SK-N-SH (cell line): Measurements from ENCODE around the gene PSTK. TPM values are rescaled to one million over a fixed set of nuclear protein-coding genes. Genes with fewer than 3 reads are reported as not detected.

Source experiments
- CTCF ChIA-PET: fragments of 300-600, 350-600 bp; formaldehyde crosslinking; extraction: SDS; loops from one replicate; lab custom pipeline; 2021; lab: Yijun Ruan, JAX
- POLR2A ChIA-PET: fragments of 350-600 bp; sonication (Branson Sonifier 250); formaldehyde crosslinking; extraction: SDS; loops from one replicate; lab custom pipeline; 2020; ENCODE audit warnings: antibody characterized with exemption, inconsistent platforms; lab: Yijun Ruan, JAX
- DNase-seq: peaks from one replicate; pipeline ENCODE4 v3.0.0; 2012
- H2AFZ ChIP-seq: fragments of 200-600 bp; sonication (generic); 2 replicates; pipeline ENCODE4 v1.8.1; 2016; ENCODE audit warnings: antibody characterized with exemption, mild to moderate bottlenecking, low read depth
- H3F3A ChIP-seq: fragments of 200-600 bp; sonication (generic); replicated peaks from 2 replicates; pipeline ENCODE3; 2016; ENCODE audit warnings: antibody characterized with exemption, mild to moderate bottlenecking; ENCODE audit not compliant: insufficient read depth
- H3K27ac ChIP-seq, 2 experiments: fragments of 200-500 bp in 1 of 2; fragments of 200-600 bp in 1 of 2; sonication (Bioruptor generic) in 1 of 2; sonication (generic), shearing (Covaris generic) in 1 of 2; 2 replicates each; pipeline versions ENCODE4 v1.5.1 to v1.6.1; 2014 to 2016; ENCODE audit warnings: low read depth in 2 of 2, inconsistent platforms in 1 of 2, low read length in 1 of 2, mild to moderate bottlenecking in 1 of 2, mixed read lengths in 1 of 2
- H3K27me3 ChIP-seq: fragments of 200-600 bp; sonication (generic), shearing (Covaris generic); 2 replicates; pipeline ENCODE4 v1.6.1; 2016; ENCODE audit warnings: mixed run types; ENCODE audit not compliant: insufficient read depth
- H3K36me3 ChIP-seq, 2 experiments: fragments of 200-500 bp in 1 of 2; fragments of 200-600 bp in 1 of 2; sonication (Bioruptor generic) in 1 of 2; sonication (generic) in 1 of 2; replicated peaks in 1 of 2; 2 replicates each; pipeline versions ENCODE3 to v1.5.1; 2014 to 2016; ENCODE audit warnings: low read length in 1 of 2, mild to moderate bottlenecking in 1 of 2; ENCODE audit not compliant: insufficient read depth in 2 of 2, control insufficient read depth in 1 of 2
- H3K4me1 ChIP-seq, 2 experiments: fragments of 200-500 bp in 1 of 2; fragments of 200-600 bp in 1 of 2; sonication (Bioruptor generic) in 1 of 2; sonication (generic), shearing (Covaris generic) in 1 of 2; 2 replicates each; pipeline versions ENCODE4 v1.5.1 to v1.6.1; 2014 to 2016; ENCODE audit warnings: low read depth in 1 of 2, low read length in 1 of 2, mixed run types in 1 of 2; ENCODE audit not compliant: insufficient read depth in 2 of 2, control insufficient read depth in 1 of 2
- H3K4me2 ChIP-seq: fragments of 200-600 bp; sonication (generic), shearing (Covaris generic); 2 replicates; pipeline ENCODE4 v1.6.1; 2017; ENCODE audit warnings: mixed run types
- H3K4me3 ChIP-seq, 2 experiments: fragments of 200-500 bp in 1 of 2; fragments of 200-600 bp in 1 of 2; sonication (Bioruptor generic) in 1 of 2; sonication (generic), shearing (Covaris generic) in 1 of 2; 2 replicates each; pipeline versions ENCODE4 v1.5.1 to v1.8.1; 2014 to 2016; ENCODE audit warnings: low read depth in 2 of 2, inconsistent platforms in 1 of 2, low read length in 1 of 2, mild to moderate bottlenecking in 1 of 2, mixed read lengths in 1 of 2, moderate library complexity in 1 of 2
- H3K79me2 ChIP-seq: fragments of 200-600 bp; sonication (generic); 2 replicates; pipeline ENCODE4 v1.8.1; 2017; ENCODE audit warnings: mild to moderate bottlenecking; ENCODE audit not compliant: insufficient read depth
- H3K9ac ChIP-seq: fragments of 200-600 bp; sonication (generic); 2 replicates; pipeline ENCODE4 v1.6.1; 2017; ENCODE audit warnings: mixed run types
- H3K9me2 ChIP-seq: fragments of 200-600 bp; sonication (generic); 2 replicates; pipeline ENCODE4 v1.6.1; 2017; ENCODE audit warnings: mixed run types
- H3K9me3 ChIP-seq: fragments of 200-600 bp; sonication (generic); 2 replicates; pipeline ENCODE4 v1.6.1; 2017; ENCODE audit warnings: mixed run types, mild to moderate bottlenecking, moderate library complexity
- H4K20me1 ChIP-seq: fragments of 200-600 bp; sonication (generic); 2 replicates; pipeline ENCODE4 v1.6.1; 2017; ENCODE audit warnings: mild to moderate bottlenecking, mixed run types; ENCODE audit not compliant: insufficient read depth
- CHD2 ChIP-seq: fragments of 150-350 bp; IDR thresholded peaks from 2 replicates; pipeline ENCODE4 v1.6.1; 2018; ENCODE audit warnings: low read length; ENCODE audit not compliant: partially characterized antibody
- GATA2 ChIP-seq: sonication (generic); formaldehyde crosslinking; IDR thresholded peaks from 2 replicates; pipeline ENCODE4 v1.5.0; 2020; ENCODE audit warnings: mild to moderate bottlenecking, missing genetic modification reagents
- MEF2A ChIP-seq: IDR thresholded peaks from 2 replicates; pipeline ENCODE4 v1.4.0; 2012; ENCODE audit warnings: low read depth, borderline replicate concordance
- NFIC ChIP-seq: IDR thresholded peaks from 2 replicates; pipeline ENCODE4 v1.4.0; 2012; ENCODE audit warnings: borderline replicate concordance
- RCOR1 ChIP-seq: fragments of 150-350 bp; IDR thresholded peaks from 2 replicates; pipeline ENCODE4 v1.6.1; 2017; ENCODE audit warnings: antibody characterized with exemption, low read length
- REST ChIP-seq: IDR thresholded peaks from 2 replicates; pipeline ENCODE4 v1.6.1; 2012; ENCODE audit warnings: mild to moderate bottlenecking, low read depth, low read length, moderate library complexity
- RXRA ChIP-seq: IDR thresholded peaks from 2 replicates; pipeline ENCODE4 v1.4.0; 2012; ENCODE audit warnings: low read depth, mild to moderate bottlenecking, borderline replicate concordance
- TAF1 ChIP-seq: IDR thresholded peaks from 2 replicates; pipeline ENCODE4 v1.6.1; 2012; ENCODE audit warnings: low read depth, mild to moderate bottlenecking, low read length, moderate library complexity, borderline replicate concordance
- TCF12 ChIP-seq: IDR thresholded peaks from 2 replicates; pipeline ENCODE4 v1.4.0; 2012
- WGBS: methylation state at CpG from one replicate; pipeline ENCODE4 v1.1.6; 2017; ENCODE audit warnings: low lambda C conversion rate; 5-methylcytosine and 5-hydroxymethylcytosine counted together
- polyA plus RNA-seq, 3 experiments: library from polyadenylated mRNA; depleted of rRNA; stranded (reverse); fragments of >200 nt; gene quantifications; 2 replicates each; pipeline ENCODE4 v1.2.3, GENCODE V29; 2012

Gene PSTK
- polyA plus RNA-seq, 1 of the 3 experiments (the other 2 are of a cell fraction), result 8.4 TPM

DNA sequence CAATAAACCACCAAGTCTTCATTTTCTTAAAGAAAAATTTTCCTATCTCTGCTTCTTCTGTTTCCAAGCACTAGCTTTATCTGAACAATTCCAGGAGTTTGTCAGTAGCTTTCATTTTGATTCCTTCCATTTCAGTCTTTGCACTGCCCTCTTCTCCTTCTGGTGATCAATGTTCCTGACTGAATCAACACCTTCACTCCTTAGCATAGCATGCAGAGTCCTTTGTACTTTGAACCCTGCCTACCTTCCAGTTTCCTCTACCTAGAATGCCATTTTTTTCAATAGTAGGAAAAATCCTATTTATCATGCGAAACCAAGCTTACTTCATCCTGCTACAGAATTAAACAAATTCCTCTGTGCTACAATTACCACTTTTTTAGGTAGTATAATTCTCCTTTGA lies 24.3 kb upstream of the PSTK start:
- DNase-seq, result no peak
- peaks cover 0 to 5% of the 10 kb centered on the region in 2 experiments for H3K36me3 ChIP-seq
- H3K4me3 ChIP-seq, result no peak overlapping the region
- ChIA-PET CTCF (interaction anchor here (1.0 to 1.4 kb wide), 2 partner anchors 24 to 44 kb away, joined by 3 to 8 read pairs; partner anchors contain the start of gene PSTK), POLR2A (no interaction called here)
- no peaks in the 10 kb centered on the region for H3K9me3 ChIP-seq
- no peak for TF ChIP-seq CHD2
- TF ChIP-seq REST, result no peak
- TF ChIP-seq TCF12, result no peak
- H4K20me1 ChIP-seq, result no peaks in the 10 kb centered on the region
- H3F3A ChIP-seq, result no peaks in the 10 kb centered on the region
- WGBS, result 93% methylated on average over 1 of the region's 1 CpG
- H3K4me1 ChIP-seq, result peaks cover 0 to 8% of the 10 kb centered on the region in 2 experiments; a peak in 2 of 4 replicates
- no peak overlapping the region for H3K27ac ChIP-seq
- H3K4me2 ChIP-seq, result peak overlapping the region; percentile 69; the same call in 1 of the 2 replicates
- no peaks in the 10 kb centered on the region for H3K9me2 ChIP-seq
- H3K27me3 ChIP-seq, result no peaks in the 10 kb centered on the region
- peaks cover 30% of the 10 kb centered on the region for H3K79me2 ChIP-seq
- H3K9ac ChIP-seq, result no peak overlapping the region
- H2AFZ ChIP-seq, result no peak overlapping the region

DNA sequence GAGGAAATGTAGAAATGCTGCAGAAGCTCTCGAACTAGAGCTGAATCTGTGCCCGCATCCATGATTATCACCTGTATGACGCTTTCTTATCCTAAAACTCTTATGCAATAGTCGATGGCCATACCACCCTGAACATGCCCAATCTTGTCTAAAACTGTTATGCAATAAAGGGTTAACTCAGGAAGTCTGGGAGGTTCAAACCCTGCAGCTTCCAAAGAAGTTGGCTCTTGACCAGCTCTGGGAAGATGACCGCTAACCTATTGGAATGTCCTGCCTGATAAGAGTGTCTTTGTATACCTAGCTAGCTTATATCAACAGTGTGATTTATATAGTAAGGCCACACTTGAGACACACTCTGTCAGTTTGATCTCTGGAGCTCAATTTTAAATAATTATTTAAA lies 22.7 kb upstream of the PSTK start:
- Histone ChIP-seq H3K36me3 (no peaks in the 10 kb centered on the region), H3K9me2 (no peaks in the 10 kb centered on the region), H3K4me2 (no peak overlapping the region), H3K9me3 (no peaks in the 10 kb centered on the region), H3F3A (no peaks in the 10 kb centered on the region), H3K79me2 (peaks cover 14% of the 10 kb centered on the region), H2AFZ (no peak overlapping the region), H3K9ac (no peak overlapping the region), H3K27me3 (no peaks in the 10 kb centered on the region)
- TF ChIP-seq MEF2A (no peak), RXRA (no peak), GATA2 (CRISPR knock-in tag) (no peak), RCOR1 (no peak)
- TF ChIP-seq, all 33 proteins: peak for 0
- Histone ChIP-seq H3K4me3 (no peak overlapping the region), H4K20me1 (no peaks in the 10 kb centered on the region), H3K27ac (no peak overlapping the region), H3K4me1 (peaks cover 0 to 8% of the 10 kb centered on the region in 2 experiments; a peak in 2 of 4 replicates)
- 69% methylated on average over 5 of the region's 5 CpGs for WGBS
- ChIA-PET POLR2A (no interaction called here), CTCF (interaction anchor here (0.7 to 0.9 kb wide), 2 partner anchors 23 to 25 kb away, joined by 3 to 4 read pairs; partner anchors contain the start of gene PSTK)
- DNase-seq, result no peak

- DNase-seq, result no peak
- Histone ChIP-seq H3K4me1 (no peaks in the 10 kb centered on the region), H3K79me2 (no peaks in the 10 kb centered on the region), H3K9ac (no peak overlapping the region), H3K27ac (no peak overlapping the region), H3K27me3 (no peaks in the 10 kb centered on the region), H3K9me3 (0 out of 2 replicates have a peak, but pooled peaks cover 16% of the 10 kb centered on the region), H4K20me1 (no peaks in the 10 kb centered on the region), H2AFZ (no peak overlapping the region), H3K9me2 (no peaks in the 10 kb centered on the region), H3F3A (no peaks in the 10 kb centered on the region), H3K4me3 (no peak overlapping the region), H3K4me2 (no peak overlapping the region), H3K36me3 (peaks cover 0 to 5% of the 10 kb centered on the region in 2 experiments)
- TF ChIP-seq TAF1 (no peak), NFIC (no peak), CHD2 (no peak)
- ChIA-PET CTCF (interaction anchor here (0.8 kb wide), 1 partner anchor 16 kb away, joined by 3 read pairs; no protein-coding TSS in a partner anchor), POLR2A (no interaction called here)
- 47% methylated on average over 3 of the region's 3 CpGs for WGBS
Measured at GRCh38 chr10:122962405-122962804, 17.8 kb upstream of the PSTK start.
